ENCODE data around the gene METTL24.
"Not testable (repeated sequence)": the region's sequence is repeated elsewhere in the genome, so short reads cannot be mapped to it uniquely, and the experiment has no call there.

METTL24 gene

DNA sequence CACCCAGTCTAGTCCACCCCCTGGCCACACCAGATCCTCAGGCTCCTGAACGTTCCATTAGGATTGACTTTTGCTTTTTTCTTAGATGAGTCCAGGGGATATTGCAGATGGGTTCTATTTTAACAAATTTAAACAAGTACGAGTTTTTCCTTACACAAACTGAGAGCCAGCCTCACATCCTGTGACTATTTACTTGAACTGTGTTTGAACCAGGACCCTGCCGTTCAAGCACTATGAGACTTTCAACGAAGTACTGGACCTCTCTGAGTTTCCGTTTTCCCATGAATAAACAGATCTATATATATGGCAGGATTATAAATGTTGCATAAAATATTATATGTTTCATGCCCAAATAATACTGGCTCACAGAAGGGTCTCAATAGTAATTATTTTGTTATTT lies 1.4 kb upstream of the METTL24 start:
- DNase-seq, result no peak

DNA sequence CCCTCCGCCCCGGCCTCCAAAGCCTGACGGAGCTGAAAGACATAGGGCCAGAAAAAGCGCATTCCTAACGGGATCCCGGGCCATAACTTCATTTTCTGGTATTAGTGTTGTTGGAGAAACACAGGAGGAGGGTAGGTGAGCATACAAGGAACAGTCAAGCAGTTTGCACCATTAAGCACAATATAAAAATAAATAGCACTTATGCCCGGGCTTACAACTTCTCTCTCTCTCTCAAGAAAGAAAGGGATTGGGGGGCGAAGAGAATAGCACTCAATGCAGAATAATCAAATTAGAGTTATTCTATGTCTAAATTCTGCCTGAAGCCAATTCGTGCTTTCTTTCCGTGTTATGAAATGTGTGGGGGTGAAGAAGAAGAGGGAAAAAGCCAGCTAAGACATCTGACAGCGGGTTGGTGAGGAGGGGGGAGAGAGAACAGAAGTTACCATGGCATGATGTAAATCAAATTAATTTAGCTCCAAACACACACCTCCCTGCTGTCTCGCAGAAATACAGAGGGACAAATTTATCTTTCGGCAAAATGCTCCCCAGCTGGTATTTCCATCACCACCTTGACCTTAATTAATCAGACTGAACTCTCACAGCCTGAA lies 508 bp upstream of the METTL24 start:
- no peak for DNase-seq

DNA sequence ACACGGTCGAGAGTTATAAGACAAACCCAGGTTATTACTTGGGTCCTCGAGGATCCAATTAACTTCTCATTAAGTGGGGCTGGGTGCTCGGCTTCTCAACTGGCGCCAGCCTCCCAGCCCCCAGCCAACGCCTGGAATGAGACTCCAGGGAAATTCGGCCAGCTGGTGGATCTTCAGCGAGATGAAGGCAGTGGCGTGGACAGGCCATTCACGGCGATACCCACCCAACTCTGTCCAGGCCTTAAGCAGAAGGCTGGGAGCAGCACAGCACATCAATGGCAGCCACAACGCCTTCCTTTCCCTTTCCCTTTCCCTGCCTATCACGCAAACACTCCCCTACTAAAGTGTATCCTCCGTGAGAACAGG lies 868 bp downstream of the METTL24 start:
- no peak for DNase-seq

- DNase-seq, result no peak
These were observed 1.4 kb downstream of the METTL24 start for GRCh38 chr6:110356778-110357177.

- DNase-seq, result peak; percentile 51
These were observed 2.4 kb downstream of the METTL24 start for GRCh38 chr6:110355727-110356126.

- no peak for DNase-seq
These were observed 3.1 kb downstream of the METTL24 start for GRCh38 chr6:110355022-110355421.

DNA sequence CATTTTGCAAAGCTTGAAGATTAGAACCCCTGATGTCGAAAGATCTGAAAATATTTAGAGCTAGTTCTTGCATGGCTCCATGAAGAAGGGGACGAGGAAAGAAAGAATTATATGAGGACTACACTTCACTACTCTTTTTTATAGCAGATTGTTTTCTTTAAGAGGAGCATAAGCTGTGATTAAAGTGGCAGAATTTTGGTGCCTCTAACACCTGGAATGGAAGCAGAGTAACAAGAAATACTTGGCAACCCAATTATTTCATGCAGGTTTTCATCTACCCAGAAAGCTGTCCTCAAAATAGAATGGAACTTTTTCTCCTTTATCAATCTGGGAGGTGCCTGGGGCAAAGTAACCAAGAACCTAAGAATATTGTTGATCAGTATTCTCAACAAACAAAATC lies 4.0 kb downstream of the METTL24 start:
- DNase-seq, result no peak

GRCh38 chr6:110353457-110354001 lies 4.6 kb downstream of the METTL24 start:
- no peak for DNase-seq

GRCh38 chr6:110352563-110353262 lies 5.4 kb downstream of the METTL24 start:
- DNase-seq, result no peak

GRCh38 chr6:110351986-110352385 lies 6.2 kb downstream of the METTL24 start:
- no peak for DNase-seq

DNA sequence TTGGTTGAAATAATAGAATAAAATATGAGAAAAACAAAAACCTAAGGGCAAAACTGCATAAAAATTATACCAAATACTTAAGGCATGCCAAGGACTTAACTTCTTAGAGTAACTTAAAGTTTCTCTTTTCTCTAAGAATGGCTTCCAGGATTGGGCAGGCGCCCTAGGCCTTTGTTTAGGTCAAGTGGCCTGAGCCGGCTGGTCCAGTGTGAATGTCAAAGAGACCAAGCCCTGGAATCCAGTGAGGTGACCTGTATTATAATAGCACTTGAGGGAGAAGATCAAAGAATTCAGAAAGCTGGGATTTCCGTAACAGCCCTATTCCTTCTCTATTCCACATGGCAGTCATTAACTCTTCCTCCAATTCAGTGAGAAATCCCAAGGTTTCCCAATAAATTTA lies 6.6 kb downstream of the METTL24 start:
- DNase-seq, result no peak

DNA sequence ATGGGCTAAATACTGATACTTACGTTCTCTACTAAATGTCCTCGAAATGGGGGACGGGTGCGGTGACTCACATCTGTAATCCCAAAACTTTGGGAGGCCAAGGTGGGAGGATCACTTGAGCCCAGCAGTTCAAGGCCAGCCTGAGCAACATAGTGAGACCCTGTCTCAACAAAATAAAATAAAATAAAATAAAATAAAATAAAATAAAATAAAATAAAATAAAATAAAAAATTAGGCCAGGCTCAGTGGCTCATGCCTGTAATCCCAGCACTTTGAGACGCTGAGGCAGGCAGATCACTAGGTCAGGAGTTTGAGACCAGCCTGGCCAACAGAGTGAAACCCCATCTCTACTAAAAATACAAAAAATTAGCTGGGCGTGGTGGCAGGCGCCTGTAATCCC lies 7.6 kb downstream of the METTL24 start:
- not testable (repeated sequence) for DNase-seq

DNA sequence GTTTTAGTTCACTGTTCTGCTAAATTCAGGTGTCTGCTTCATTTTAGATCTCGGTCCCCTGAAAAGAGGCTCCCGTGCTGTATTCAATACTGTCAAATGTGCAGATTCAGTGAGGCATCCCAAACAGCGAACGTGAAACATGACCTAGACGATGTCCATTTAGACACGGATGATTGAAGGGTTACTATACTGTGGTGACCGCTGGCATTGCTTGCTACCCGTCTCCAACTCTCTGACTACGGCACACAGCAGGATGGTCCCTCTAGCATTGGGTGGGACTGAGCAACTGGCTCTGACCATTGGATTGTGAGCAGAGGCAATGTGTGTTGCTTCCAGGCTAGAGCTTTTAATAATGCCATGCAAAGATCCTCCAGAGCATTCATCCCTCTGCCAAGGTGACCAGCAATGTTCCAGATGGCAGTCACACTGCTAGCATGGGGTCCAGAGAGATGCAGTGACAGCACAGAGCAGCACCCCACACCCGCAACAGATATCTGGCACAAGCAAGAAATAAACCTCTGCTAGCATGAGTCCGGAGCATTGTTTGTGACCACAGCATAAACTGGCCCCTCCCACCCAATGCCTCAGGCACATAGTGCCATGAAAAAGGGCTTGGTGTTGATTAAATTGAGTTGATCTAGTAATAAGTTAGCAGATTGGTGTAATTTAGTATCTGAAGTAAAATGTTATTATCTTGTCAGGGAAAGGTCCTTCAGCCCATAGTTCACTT lies 9.0 kb downstream of the METTL24 start:
- no peak for DNase-seq

DNA sequence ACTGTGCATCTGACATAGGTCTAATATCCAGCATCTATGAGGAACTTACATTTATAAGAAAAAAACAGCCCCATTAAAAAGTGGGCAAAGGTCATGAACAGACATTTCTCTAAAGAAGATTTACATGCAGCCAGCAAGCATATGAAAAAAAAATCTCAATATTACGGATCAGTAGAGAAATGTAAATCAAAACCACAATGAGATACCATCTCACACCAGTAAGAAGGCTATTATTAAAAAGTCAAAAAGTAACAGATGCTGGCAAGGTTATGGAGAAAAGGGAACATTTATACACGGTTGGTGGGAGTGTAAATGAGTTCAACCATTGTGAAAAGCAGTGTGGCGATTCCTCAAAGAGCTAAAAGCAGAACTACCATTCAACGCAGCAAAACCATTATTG lies 13.1 kb downstream of the METTL24 start:
- DNase-seq, result no peak

DNA sequence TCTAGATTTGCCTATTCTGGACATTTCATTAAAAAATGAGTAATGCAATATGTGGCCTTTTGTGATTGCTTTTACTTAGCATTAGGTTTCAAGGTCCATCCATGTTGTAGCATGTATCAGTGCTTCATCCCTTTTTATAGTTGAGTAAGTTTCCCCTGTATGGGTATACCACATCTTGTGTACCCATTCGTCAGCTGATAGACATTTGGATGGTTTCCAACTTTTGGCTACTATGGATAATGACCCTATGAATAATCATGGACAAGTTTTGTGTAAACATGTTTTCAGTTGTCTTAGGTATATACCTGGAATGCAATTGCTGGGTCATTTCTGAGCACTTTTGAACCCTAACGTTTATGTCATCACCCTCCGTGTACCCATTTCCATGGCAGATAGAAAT lies 15.4 kb downstream of the METTL24 start:
- no peak for DNase-seq

GRCh38 chr6:110341663-110342596 lies 16.2 kb downstream of the METTL24 start:
- no peak for DNase-seq

- DNase-seq, result no peak
These were observed 17.1 kb downstream of the METTL24 start for GRCh38 chr6:110341067-110341466.

GRCh38 chr6:110340392-110340965 lies 17.7 kb downstream of the METTL24 start:
- DNase-seq, result peak; percentile 49

GRCh38 chr6:110338820-110339470 lies 19.2 kb downstream of the METTL24 start:
- DNase-seq, result no peak

GRCh38 chr6:110337486-110337885 lies 20.7 kb downstream of the METTL24 start:
- no peak for DNase-seq

GRCh38 chr6:110334423-110335180 lies 23.5 kb downstream of the METTL24 start:
- no peak for DNase-seq

Measured in NCI-H2171 (cell line).